Astrocyte (in vitro differentiated cells and primary cell): Measurements from ENCODE around the gene LRBA.

ENCODE experiments used
- EZH2 ChIP-seq: IDR thresholded peaks from 2 replicates; pipeline ENCODE4 v1.6.1; 2012; ENCODE audit warnings: mild to moderate bottlenecking, low read length, inconsistent platforms; ENCODE audit not compliant: insufficient read depth
- TF ChIP-seq, protein P1 (sequence below): IDR thresholded peaks from 2 replicates; pipeline ENCODE4 v1.5.1; 2011; ENCODE audit warnings: low read depth, mild to moderate bottlenecking, inconsistent platforms, low read length, moderate library complexity; ENCODE audit not compliant: insufficient read depth

DNA sequence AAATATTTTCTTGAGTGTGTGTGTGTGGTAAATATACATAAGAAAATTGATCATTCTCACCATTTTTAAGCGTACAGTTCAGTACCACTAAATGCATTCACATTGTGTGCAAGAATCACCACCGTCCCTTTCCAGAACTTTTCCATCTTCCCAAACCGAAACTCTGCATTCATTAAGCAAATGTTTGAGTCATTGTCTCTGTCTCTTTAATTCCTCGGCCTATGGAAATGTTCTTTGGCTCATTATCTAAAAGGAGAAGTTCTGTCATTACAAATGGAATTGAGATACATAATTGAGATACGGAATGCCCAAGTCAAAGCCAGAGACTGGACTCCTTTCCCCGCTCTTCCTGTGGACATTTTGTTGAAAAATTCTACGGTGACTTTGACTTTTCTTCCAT, 767.9 kb downstream of the LRBA start:
- TF ChIP-seq, protein P1, sequence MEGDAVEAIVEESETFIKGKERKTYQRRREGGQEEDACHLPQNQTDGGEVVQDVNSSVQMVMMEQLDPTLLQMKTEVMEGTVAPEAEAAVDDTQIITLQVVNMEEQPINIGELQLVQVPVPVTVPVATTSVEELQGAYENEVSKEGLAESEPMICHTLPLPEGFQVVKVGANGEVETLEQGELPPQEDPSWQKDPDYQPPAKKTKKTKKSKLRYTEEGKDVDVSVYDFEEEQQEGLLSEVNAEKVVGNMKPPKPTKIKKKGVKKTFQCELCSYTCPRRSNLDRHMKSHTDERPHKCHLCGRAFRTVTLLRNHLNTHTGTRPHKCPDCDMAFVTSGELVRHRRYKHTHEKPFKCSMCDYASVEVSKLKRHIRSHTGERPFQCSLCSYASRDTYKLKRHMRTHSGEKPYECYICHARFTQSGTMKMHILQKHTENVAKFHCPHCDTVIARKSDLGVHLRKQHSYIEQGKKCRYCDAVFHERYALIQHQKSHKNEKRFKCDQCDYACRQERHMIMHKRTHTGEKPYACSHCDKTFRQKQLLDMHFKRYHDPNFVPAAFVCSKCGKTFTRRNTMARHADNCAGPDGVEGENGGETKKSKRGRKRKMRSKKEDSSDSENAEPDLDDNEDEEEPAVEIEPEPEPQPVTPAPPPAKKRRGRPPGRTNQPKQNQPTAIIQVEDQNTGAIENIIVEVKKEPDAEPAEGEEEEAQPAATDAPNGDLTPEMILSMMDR, result no peak
- TF ChIP-seq EZH2, result no peak
